Measurements from ENCODE around the gene GEMIN7.

DNA sequence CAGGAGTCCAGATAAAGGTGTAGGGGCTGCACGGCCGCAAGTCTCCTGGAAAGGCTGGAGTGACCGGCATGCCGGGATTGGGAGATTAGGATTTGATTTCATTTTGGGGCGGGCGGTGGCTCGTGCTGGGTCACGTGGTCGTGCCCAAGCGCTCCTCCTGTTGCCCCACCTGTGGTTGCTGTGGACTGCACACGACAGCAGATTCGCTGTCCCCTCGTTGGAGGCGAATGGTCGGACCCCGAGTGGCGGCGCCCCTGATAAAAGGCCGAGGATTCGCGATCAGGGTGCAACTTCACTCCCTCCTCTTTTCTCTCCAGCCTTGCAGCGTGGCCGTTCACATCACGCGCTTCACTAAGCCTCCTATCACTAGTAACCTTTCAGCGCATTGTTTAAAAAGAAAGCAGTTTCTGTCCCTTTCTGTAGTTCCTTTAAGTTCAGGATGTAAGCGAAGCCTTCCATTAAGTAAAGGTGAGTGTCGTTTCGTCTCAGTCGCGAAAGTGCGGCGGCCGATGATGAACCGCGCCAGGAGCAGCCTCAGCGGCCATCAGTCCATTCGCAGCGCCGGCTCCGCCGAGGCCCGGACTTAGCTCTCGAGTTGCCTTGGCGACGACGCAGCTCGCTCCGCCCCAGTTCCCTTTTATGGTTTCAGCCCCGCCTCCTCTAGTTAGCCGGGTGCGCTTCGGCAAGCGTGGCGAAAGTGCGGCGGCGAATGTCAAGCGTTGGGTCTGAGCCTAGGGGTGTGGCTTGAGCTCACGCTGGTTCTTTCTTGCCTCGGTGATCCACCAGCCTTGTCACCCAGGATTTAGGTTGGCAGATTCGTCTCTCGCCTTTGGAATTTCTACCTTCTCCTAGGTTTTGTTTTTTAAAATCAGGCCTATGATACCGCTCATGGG is 12.2 kb downstream of the GEMIN7 start:
- TF ChIP-seq, protein P1, sequence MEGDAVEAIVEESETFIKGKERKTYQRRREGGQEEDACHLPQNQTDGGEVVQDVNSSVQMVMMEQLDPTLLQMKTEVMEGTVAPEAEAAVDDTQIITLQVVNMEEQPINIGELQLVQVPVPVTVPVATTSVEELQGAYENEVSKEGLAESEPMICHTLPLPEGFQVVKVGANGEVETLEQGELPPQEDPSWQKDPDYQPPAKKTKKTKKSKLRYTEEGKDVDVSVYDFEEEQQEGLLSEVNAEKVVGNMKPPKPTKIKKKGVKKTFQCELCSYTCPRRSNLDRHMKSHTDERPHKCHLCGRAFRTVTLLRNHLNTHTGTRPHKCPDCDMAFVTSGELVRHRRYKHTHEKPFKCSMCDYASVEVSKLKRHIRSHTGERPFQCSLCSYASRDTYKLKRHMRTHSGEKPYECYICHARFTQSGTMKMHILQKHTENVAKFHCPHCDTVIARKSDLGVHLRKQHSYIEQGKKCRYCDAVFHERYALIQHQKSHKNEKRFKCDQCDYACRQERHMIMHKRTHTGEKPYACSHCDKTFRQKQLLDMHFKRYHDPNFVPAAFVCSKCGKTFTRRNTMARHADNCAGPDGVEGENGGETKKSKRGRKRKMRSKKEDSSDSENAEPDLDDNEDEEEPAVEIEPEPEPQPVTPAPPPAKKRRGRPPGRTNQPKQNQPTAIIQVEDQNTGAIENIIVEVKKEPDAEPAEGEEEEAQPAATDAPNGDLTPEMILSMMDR (IDR thresholded peaks at IDR 0.05; ENCODE audit: insufficient read depth, low read length, poor library complexity, severe bottlenecking): no peak
- TF ChIP-seq EZH2phosphoT487 (conservative IDR thresholded peaks at IDR 0.05; ENCODE audit: low read length): no peak

Measured in SU-DHL-6 (cell line).